ENCODE results near the gene NQO2. TPM values are rescaled to one million over a fixed set of nuclear protein-coding genes. Genes with fewer than 3 reads are reported as not detected.
"Not testable (repeated sequence)": the region's sequence is repeated elsewhere in the genome, so short reads cannot be mapped to it uniquely, and the experiment has no call there.

The NQO2 gene
- total and polyA plus RNA-seq, 2 donors from 2014 or later: 37.0 to 291 TPM

DNA sequence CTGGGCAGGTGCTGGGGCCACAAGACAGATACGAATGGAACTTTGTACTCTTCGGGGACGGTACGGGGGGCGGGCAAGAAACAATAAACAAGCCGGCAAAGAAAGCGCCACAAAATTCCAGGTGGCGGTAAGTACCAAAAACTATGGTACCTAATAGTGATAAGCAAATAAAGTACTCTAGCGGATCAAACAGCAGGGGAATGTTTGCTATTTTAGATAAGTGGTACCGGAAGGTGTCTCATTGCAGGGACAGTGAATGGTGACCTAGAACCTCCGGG is 53.5 kb downstream of the NQO2 start:
- Histone ChIP-seq H3K27ac (ENCODE audit: low read depth in 2 of 2, low read length in 2 of 2) (no peak overlapping the region), H3K9ac (ENCODE audit: low read length in 3 of 3) (peak overlapping the region in 1 of 3 donors; percentile 37), H3K9me3 (ENCODE audit: control insufficient read depth in 2 of 3, insufficient read depth in 1 of 3, low read length in 3 of 3) (no peaks in the 10 kb centered on the region), H3K36me3 (ENCODE audit: control insufficient read depth in 2 of 3, insufficient read depth in 3 of 3, low read length in 3 of 3) (no peaks in the 10 kb centered on the region), H3K4me1 (ENCODE audit: control insufficient read depth in 2 of 3, insufficient read depth in 2 of 3, low read depth in 1 of 3, low read length in 3 of 3) (peaks cover 0 to 2% (median 0%) of the 10 kb centered on the region in 3 donors), H3K27me3 (ENCODE audit: control insufficient read depth, insufficient read depth, low read length) (no peaks in the 10 kb centered on the region), H3K4me3 (ENCODE audit: low read length in 3 of 3) (peak overlapping the region; percentile 17 to 49 (median 44))
- no peak for DNase-seq
- intact Hi-C loops (cut with DNase I): no loop called here
- TF ChIP-seq, protein P1, sequence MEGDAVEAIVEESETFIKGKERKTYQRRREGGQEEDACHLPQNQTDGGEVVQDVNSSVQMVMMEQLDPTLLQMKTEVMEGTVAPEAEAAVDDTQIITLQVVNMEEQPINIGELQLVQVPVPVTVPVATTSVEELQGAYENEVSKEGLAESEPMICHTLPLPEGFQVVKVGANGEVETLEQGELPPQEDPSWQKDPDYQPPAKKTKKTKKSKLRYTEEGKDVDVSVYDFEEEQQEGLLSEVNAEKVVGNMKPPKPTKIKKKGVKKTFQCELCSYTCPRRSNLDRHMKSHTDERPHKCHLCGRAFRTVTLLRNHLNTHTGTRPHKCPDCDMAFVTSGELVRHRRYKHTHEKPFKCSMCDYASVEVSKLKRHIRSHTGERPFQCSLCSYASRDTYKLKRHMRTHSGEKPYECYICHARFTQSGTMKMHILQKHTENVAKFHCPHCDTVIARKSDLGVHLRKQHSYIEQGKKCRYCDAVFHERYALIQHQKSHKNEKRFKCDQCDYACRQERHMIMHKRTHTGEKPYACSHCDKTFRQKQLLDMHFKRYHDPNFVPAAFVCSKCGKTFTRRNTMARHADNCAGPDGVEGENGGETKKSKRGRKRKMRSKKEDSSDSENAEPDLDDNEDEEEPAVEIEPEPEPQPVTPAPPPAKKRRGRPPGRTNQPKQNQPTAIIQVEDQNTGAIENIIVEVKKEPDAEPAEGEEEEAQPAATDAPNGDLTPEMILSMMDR (IDR thresholded peaks at IDR 0.05; ENCODE audit: borderline replicate concordance, extremely low read depth, insufficient read depth): no peak
- no peak for FAIRE-seq

DNA sequence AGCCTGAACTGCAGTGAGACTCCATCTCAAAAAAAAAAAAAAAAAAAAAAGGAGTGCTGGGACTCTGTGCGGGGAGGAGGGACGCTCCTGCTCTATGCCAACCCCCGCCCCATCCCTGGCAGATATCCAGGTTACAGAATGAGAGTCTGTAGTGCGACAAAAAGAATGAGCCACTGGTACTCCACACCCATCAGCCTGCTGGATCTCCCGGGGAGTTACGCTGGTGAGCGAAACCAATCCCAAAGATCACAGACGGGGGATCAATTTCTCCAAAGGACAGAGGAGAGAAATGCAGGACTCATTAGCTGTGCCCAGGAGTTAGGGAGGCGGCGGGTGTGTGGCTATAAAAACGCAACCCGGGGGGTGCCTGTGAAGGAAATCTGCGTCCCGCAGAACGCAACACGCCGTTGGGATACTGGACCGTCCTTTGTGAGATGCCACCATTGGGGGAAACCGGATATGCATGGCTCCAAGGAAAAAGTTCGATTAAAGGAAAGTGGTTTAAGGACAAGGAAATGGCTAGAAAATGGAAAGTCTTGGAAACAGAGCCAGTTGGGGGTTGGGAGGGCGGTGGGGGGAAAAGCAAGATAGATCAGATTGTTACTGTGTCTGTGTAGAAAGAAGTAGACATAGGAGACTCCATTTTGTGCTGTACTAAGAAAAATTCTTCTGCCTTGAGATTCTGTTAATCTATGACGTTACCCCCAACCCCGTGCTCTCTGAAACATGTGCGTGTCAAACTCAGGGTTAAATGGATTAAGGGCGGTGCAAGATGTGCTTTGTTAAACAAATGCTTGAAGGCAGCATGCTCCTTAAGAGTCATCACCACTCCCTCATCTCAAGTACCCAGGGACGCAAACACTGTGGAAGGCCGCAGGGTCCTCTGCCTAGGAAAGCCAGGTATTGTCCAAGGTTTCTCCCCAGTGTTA is 54.8 kb downstream of the NQO2 start:
- H3K9ac ChIP-seq (ENCODE audit: low read length in 3 of 3); H3K4me1 ChIP-seq (ENCODE audit: control insufficient read depth in 2 of 3, insufficient read depth in 2 of 3, low read depth in 1 of 3, low read length in 3 of 3); H3K27me3 ChIP-seq (ENCODE audit: control insufficient read depth, insufficient read depth, low read length); H3K36me3 ChIP-seq (ENCODE audit: control insufficient read depth in 2 of 3, insufficient read depth in 3 of 3, low read length in 3 of 3); H3K27ac ChIP-seq (ENCODE audit: low read depth in 2 of 2, low read length in 2 of 2); FAIRE-seq; H3K9me3 ChIP-seq (ENCODE audit: control insufficient read depth in 2 of 3, insufficient read depth in 1 of 3, low read length in 3 of 3): not testable (repeated sequence)
- peak overlapping the region; percentile 14 to 44 (median 32) for H3K4me3 ChIP-seq (ENCODE audit: low read length in 3 of 3)
- peak in 3 of 5 donors; percentile 36 to 69 (median 64) for DNase-seq
- intact Hi-C loops (cut with DNase I): loop anchor here (5.0 kb wide), 1 partner anchor 57 kb away; the partner anchor contains the start of gene NQO2

DNA sequence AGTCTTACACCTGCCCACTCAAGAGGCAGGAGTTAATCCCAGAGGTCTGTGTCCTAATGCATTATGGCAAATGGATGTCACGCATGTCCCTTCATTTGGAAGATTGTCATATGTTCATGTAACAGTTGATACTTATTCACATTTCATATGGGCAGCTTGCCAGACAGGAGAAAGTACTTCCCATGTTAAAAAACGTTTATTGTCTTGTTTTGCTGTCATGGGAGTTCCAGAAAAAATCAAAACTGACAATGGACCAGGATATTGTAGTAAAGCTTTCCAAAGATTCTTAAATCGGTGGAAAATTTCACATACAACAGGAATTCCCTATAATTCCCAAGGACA is 55.4 kb downstream of the NQO2 start:
- not testable (repeated sequence) for H3K27me3 ChIP-seq (ENCODE audit: control insufficient read depth, insufficient read depth, low read length); H3K9me3 ChIP-seq (ENCODE audit: control insufficient read depth in 2 of 3, insufficient read depth in 1 of 3, low read length in 3 of 3); H3K4me1 ChIP-seq (ENCODE audit: control insufficient read depth in 2 of 3, insufficient read depth in 2 of 3, low read depth in 1 of 3, low read length in 3 of 3); FAIRE-seq; H3K36me3 ChIP-seq (ENCODE audit: control insufficient read depth in 2 of 3, insufficient read depth in 3 of 3, low read length in 3 of 3); H3K9ac ChIP-seq (ENCODE audit: low read length in 3 of 3); H3K4me3 ChIP-seq (ENCODE audit: low read length in 3 of 3); H3K27ac ChIP-seq (ENCODE audit: low read depth in 2 of 2, low read length in 2 of 2); DNase-seq
- intact Hi-C loops (cut with DNase I): loop anchor here (5.0 kb wide), 1 partner anchor 58 kb away; the partner anchor contains the start of gene NQO2

DNA sequence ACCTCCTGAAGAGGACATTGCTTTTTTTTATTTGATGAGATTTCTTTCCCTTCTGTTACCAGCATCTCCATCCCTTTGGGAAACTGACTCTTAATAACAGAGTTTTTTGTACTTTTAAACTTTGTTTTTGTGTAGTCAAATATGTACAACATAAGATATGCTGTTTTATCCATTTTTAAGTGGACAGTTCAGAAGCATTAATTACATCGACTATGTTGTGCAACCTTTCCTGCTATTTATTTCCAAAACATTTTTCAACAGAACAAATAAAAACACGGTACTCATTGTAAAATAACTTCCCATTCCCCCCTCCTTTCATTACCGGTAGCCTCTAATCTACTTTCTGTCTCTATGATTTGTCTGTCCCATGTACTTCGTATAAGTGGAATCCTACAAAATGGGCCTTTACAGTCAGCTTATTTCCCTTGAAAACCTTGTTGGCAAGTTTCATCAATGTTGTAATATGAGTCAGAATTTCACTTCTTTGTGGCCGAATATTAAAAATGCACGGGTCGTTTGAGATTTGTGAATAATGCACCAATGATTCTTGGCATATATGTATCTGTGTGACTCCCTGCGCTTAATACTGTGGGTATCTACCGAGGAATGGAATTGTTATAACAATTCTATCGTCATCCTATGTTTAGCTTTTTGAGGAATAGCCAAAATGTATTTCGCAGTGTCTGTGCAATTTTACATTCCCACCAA is 57.5 kb downstream of the NQO2 start:
- Histone ChIP-seq H3K4me1 (ENCODE audit: control insufficient read depth in 2 of 3, insufficient read depth in 2 of 3, low read depth in 1 of 3, low read length in 3 of 3) (peaks cover 0 to 2% (median 0%) of the 10 kb centered on the region in 3 donors), H3K4me3 (ENCODE audit: low read length in 3 of 3) (no peak overlapping the region), H3K9ac (ENCODE audit: low read length in 3 of 3) (no peak overlapping the region), H3K36me3 (ENCODE audit: control insufficient read depth in 2 of 3, insufficient read depth in 3 of 3, low read length in 3 of 3) (no peaks in the 10 kb centered on the region), H3K27ac (ENCODE audit: low read depth in 2 of 2, low read length in 2 of 2) (no peak overlapping the region), H3K27me3 (ENCODE audit: control insufficient read depth, insufficient read depth, low read length) (no peaks in the 10 kb centered on the region), H3K9me3 (ENCODE audit: control insufficient read depth in 2 of 3, insufficient read depth in 1 of 3, low read length in 3 of 3) (no peaks in the 10 kb centered on the region)
- FAIRE-seq (no peak), DNase-seq (no peak)
- intact Hi-C loops (cut with DNase I): loop anchor here (5.0 kb wide), 1 partner anchor 60 kb away; the partner anchor contains the start of gene NQO2
- TF ChIP-seq, protein P1 (IDR thresholded peaks at IDR 0.05; ENCODE audit: borderline replicate concordance, extremely low read depth, insufficient read depth): no peak
